ENCODE data around the gene ARL15.

Gene ARL15

DNA sequence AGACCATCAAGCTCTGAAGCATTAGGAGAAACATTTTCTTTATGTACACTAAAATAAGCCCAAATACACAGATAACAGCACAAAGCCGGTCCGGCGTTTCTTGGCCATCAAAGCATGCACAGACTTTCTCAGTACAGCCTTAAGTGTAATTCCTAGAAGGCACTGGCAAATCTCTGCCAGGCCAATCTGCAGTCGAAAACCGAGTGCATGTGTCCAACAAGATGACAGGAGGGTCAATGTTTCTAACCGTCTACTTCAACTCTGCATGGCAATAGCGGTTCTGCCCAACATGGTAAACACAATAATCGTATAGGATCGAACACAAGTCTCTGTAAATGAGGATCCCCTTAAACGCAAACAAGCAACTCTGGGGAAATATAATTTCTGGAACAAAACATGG is 1.1 kb downstream of the ARL15 start:
- Histone ChIP-seq H3K4me3 (ENCODE audit: low read length) (peak overlapping the region; percentile 92), H3K36me3 (ENCODE audit: insufficient read depth, low read length) (no peaks in the 10 kb centered on the region), H2AFZ (ENCODE audit: low read depth, low read length) (peak overlapping the region; percentile 86), H3K27me3 (ENCODE audit: insufficient read depth, low read length) (peaks cover 11% of the 10 kb centered on the region), H3K4me1 (ENCODE audit: insufficient read depth, low read length) (peaks cover 16% of the 10 kb centered on the region), H3K9me3 (ENCODE audit: low read length) (no peaks in the 10 kb centered on the region)

DNA sequence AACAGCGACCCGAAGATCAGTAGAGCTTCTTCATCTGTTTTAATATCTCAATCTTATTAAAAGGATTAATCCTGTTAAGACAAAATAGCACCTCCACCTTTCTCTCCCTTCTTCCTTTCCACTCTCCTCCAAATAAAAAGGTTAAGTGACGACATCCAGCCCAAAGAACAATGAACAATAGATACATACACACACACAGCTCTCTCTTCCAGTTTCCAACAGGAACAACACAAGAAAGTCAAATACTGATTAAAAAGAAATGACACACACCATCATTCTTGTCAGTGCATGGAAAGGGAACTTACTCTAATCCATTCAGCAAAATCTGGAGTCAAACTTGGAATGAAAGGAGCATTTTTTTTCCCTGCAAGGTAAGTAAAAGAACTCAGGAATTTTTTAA is 2.8 kb downstream of the ARL15 start:
- Histone ChIP-seq H3K4me1 (ENCODE audit: insufficient read depth, low read length) (peaks cover 16% of the 10 kb centered on the region), H3K9me3 (ENCODE audit: low read length) (no peaks in the 10 kb centered on the region), H2AFZ (ENCODE audit: low read depth, low read length) (no peak overlapping the region), H3K4me3 (ENCODE audit: low read length) (no peak overlapping the region), H3K36me3 (ENCODE audit: insufficient read depth, low read length) (no peaks in the 10 kb centered on the region), H3K27me3 (ENCODE audit: insufficient read depth, low read length) (peaks cover 3% of the 10 kb centered on the region)

DNA sequence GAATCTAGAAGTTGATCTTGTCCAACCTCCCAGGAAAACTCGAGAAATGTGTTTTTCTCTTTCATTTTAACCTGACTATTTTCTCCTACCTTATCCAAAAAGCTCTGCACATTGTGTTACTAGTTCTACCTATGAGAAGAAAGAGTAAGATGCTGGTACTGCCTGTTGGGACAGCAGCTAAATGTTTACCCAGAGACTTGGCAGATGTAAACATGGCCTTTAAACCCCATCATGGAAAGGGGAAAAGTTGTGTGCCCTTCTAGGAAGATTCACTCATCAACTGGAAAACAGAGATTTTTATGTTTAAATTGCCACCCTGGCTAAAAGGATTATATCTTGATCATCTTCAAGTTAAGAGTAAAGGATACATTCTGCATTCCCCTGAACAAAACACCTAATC is 3.5 kb downstream of the ARL15 start:
- Histone ChIP-seq H3K36me3 (ENCODE audit: insufficient read depth, low read length) (no peaks in the 10 kb centered on the region), H3K9me3 (ENCODE audit: low read length) (no peaks in the 10 kb centered on the region)

GRCh38 chr5:54305737-54306136 is 4.6 kb downstream of the ARL15 start:
- H3K9me3 ChIP-seq (ENCODE audit: low read length), result no peaks in the 10 kb centered on the region
- no peaks in the 10 kb centered on the region for H3K27me3 ChIP-seq (ENCODE audit: insufficient read depth, low read length)
- H3K36me3 ChIP-seq (ENCODE audit: insufficient read depth, low read length), result no peaks in the 10 kb centered on the region
- no peak overlapping the region for H3K4me3 ChIP-seq (ENCODE audit: low read length)
- H3K4me1 ChIP-seq (ENCODE audit: insufficient read depth, low read length), result peaks cover 8% of the 10 kb centered on the region
- no peak overlapping the region for H2AFZ ChIP-seq (ENCODE audit: low read depth, low read length)

More for the DNA sequence above, 3.5 kb downstream of the ARL15 start:
- Histone ChIP-seq H3K4me3 (ENCODE audit: low read length) (no peak overlapping the region), H3K4me1 (ENCODE audit: insufficient read depth, low read length) (peaks cover 16% of the 10 kb centered on the region), H3K27me3 (ENCODE audit: insufficient read depth, low read length) (no peaks in the 10 kb centered on the region), H2AFZ (ENCODE audit: low read depth, low read length) (no peak overlapping the region)

DNA sequence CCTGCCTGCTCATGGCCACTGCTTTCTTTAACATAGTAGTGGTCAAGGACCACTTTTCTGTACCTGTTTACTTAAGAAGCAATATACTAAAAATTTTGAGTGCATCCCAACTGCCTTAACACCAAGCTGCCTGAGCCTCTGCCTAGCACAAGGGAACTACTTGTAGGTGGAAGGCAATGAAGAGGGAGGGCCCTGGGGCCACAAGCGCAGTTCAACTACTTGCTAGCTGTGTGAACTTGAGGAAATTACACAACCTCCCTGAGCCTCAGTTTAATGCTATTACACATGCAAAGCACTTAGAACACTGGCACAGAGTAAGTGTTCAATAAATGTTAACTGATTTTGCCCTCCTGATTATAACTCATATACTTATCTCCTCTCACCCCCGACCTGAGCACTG is 6.3 kb downstream of the ARL15 start:
- H3K27me3 ChIP-seq (ENCODE audit: insufficient read depth, low read length), result no peaks in the 10 kb centered on the region
- H2AFZ ChIP-seq (ENCODE audit: low read depth, low read length), result no peak overlapping the region
- no peaks in the 10 kb centered on the region for H3K9me3 ChIP-seq (ENCODE audit: low read length)
- H3K4me3 ChIP-seq (ENCODE audit: low read length), result no peak overlapping the region
- no peaks in the 10 kb centered on the region for H3K36me3 ChIP-seq (ENCODE audit: insufficient read depth, low read length)
- peaks cover 2% of the 10 kb centered on the region for H3K4me1 ChIP-seq (ENCODE audit: insufficient read depth, low read length)

GRCh38 chr5:54302267-54302687 is 8.1 kb downstream of the ARL15 start:
- Histone ChIP-seq H3K4me3 (ENCODE audit: low read length) (no peak overlapping the region), H3K9me3 (ENCODE audit: low read length) (peaks cover 2% of the 10 kb centered on the region), H2AFZ (ENCODE audit: low read depth, low read length) (no peak overlapping the region), H3K36me3 (ENCODE audit: insufficient read depth, low read length) (no peaks in the 10 kb centered on the region), H3K4me1 (ENCODE audit: insufficient read depth, low read length) (no peaks in the 10 kb centered on the region), H3K27me3 (ENCODE audit: insufficient read depth, low read length) (no peaks in the 10 kb centered on the region)

DNA sequence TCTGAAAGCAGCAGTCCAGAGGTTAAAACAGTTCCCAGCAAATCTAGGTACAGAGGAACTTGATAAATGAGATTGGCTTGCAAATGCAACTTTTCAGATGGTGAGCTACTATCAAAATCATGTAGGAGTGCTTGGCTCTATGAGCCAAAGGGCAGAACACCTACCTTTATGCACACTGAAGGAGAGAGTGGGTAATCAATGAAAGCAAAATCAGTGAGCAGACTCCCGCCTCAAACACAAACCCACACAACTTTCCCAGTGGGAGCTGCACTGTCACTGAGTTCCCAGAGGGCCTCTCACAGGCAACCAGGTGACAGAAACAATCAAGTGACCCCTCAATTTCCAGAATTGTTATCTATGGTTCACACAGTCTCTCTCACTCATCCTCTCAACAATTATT is 8.5 kb downstream of the ARL15 start:
- Histone ChIP-seq H3K27me3 (ENCODE audit: insufficient read depth, low read length) (no peaks in the 10 kb centered on the region), H3K4me1 (ENCODE audit: insufficient read depth, low read length) (no peaks in the 10 kb centered on the region), H3K4me3 (ENCODE audit: low read length) (no peak overlapping the region), H3K9me3 (ENCODE audit: low read length) (peaks cover 2% of the 10 kb centered on the region), H2AFZ (ENCODE audit: low read depth, low read length) (no peak overlapping the region), H3K36me3 (ENCODE audit: insufficient read depth, low read length) (no peaks in the 10 kb centered on the region)

DNA sequence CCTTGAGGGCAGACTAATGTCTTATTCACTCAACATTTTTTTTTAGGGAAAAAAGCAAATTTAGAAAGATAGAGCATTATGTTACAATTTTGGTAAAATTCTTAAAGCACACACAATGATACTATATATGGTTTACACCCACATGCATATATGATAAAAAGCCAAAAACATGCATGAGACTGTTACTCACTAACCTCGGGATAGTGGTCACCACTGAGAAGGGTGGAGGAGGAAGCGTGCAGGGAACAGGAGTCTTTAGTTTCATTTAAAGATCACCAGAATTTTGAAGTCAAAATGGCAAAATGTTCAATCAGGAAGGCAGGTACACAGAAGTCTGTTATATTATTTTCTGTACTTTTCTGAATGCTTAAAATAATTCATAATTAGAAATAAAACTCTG is 9.2 kb downstream of the ARL15 start:
- H2AFZ ChIP-seq (ENCODE audit: low read depth, low read length), result no peak overlapping the region
- no peak overlapping the region for H3K4me3 ChIP-seq (ENCODE audit: low read length)
- H3K9me3 ChIP-seq (ENCODE audit: low read length), result peaks cover 2% of the 10 kb centered on the region
- no peaks in the 10 kb centered on the region for H3K4me1 ChIP-seq (ENCODE audit: insufficient read depth, low read length)
- no peaks in the 10 kb centered on the region for H3K36me3 ChIP-seq (ENCODE audit: insufficient read depth, low read length)
- H3K27me3 ChIP-seq (ENCODE audit: insufficient read depth, low read length), result no peaks in the 10 kb centered on the region

GRCh38 chr5:54298947-54299346 is 11.4 kb downstream of the ARL15 start:
- H3K4me1 ChIP-seq (ENCODE audit: insufficient read depth, low read length), result no peaks in the 10 kb centered on the region
- H3K9me3 ChIP-seq (ENCODE audit: low read length), result peaks cover 2% of the 10 kb centered on the region
- H3K4me3 ChIP-seq (ENCODE audit: low read length), result no peak overlapping the region
- no peaks in the 10 kb centered on the region for H3K27me3 ChIP-seq (ENCODE audit: insufficient read depth, low read length)
- H2AFZ ChIP-seq (ENCODE audit: low read depth, low read length), result no peak overlapping the region
- H3K36me3 ChIP-seq (ENCODE audit: insufficient read depth, low read length), result no peaks in the 10 kb centered on the region

DNA sequence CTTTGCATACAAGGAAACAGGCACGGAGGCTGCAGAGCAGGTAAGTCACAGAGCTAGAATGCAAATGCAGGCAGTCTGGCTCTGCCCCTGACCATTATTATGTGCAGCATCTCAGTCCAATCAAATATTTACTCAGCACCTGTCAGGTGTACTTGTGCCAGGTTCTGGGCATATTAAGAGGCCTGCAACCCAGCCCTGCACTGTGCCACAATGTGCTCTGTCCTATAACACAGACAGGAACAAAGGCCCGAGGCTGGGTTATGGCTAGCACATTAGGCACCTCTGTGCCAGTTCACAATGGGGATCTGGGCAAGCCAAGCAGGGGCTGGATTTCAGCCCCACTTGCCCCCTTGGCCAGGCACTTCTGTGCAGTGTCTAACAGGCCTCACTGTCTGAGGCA is 14.0 kb downstream of the ARL15 start:
- Histone ChIP-seq H3K4me3 (ENCODE audit: low read length) (no peak overlapping the region), H3K27me3 (ENCODE audit: insufficient read depth, low read length) (no peaks in the 10 kb centered on the region), H3K36me3 (ENCODE audit: insufficient read depth, low read length) (no peaks in the 10 kb centered on the region), H2AFZ (ENCODE audit: low read depth, low read length) (no peak overlapping the region), H3K4me1 (ENCODE audit: insufficient read depth, low read length) (no peaks in the 10 kb centered on the region), H3K9me3 (ENCODE audit: low read length) (peaks cover 2% of the 10 kb centered on the region)

DNA sequence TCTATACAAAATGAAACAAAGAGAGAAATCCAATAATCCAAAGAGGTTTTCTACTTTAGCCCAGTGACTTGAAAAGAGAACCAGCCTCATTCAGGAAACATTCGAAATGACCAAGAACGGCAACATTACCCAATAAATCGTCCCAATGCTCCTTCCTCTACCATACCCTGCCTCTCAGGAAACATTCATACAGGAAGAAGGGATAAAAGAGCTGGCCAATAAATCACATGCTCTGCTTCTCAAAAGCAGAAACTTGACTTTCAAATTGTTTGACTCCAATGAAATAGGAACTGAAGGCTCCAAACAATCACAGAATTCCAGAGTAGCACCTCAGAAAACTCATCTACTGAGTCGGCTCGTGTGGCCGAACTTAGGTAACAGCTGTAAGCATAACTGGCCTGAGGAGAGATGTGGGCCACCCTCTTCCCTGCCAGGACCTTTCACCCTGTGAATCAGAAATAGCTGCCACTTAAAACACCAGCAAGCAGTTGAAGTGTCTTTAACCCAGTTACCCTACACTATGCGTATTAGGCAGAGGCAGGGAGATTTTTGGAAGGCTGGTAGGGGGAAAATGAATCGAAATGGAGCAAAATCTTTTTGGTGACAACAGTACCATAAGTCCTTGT is 14.6 kb downstream of the ARL15 start:
- H3K4me3 ChIP-seq (ENCODE audit: low read length), result no peak overlapping the region
- no peak overlapping the region for H2AFZ ChIP-seq (ENCODE audit: low read depth, low read length)
- no peaks in the 10 kb centered on the region for H3K4me1 ChIP-seq (ENCODE audit: insufficient read depth, low read length)
- no peaks in the 10 kb centered on the region for H3K36me3 ChIP-seq (ENCODE audit: insufficient read depth, low read length)
- no peaks in the 10 kb centered on the region for H3K27me3 ChIP-seq (ENCODE audit: insufficient read depth, low read length)
- H3K9me3 ChIP-seq (ENCODE audit: low read length), result peaks cover 2% of the 10 kb centered on the region

DNA sequence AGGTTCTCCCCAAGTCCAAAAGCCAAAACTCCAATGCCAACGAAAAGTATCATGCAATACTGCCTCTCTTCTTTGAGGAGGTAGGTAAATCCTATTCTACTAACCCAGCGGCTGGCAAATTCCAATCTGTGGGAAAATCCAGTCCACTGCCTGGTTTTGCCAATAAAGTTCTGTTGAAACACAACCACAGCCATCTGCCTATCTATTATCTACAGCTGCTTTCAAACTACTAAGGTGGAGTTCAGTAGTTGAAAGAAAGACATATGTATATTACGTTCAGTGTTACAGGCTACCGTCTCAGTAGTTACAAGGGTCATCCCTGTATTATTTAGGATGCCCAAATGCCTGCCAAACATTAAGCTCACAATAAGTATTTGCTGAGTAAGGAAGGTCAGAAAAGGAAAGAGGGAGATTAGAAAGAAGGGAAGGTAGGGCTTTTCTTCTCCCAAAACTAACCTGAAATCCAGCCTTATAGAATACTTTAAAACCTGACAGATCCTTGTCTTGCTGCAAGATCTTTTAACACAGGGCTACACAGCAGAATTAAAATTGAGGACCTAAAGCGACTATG is 16.2 kb downstream of the ARL15 start:
- no peak overlapping the region for H2AFZ ChIP-seq (ENCODE audit: low read depth, low read length)
- no peaks in the 10 kb centered on the region for H3K36me3 ChIP-seq (ENCODE audit: insufficient read depth, low read length)
- no peak overlapping the region for H3K4me3 ChIP-seq (ENCODE audit: low read length)
- H3K4me1 ChIP-seq (ENCODE audit: insufficient read depth, low read length), result no peaks in the 10 kb centered on the region
- no peaks in the 10 kb centered on the region for H3K27me3 ChIP-seq (ENCODE audit: insufficient read depth, low read length)
- peaks cover 2% of the 10 kb centered on the region for H3K9me3 ChIP-seq (ENCODE audit: low read length)

GRCh38 chr5:54292866-54293265 is 17.5 kb downstream of the ARL15 start:
- no peak overlapping the region for H3K4me3 ChIP-seq (ENCODE audit: low read length)
- no peaks in the 10 kb centered on the region for H3K4me1 ChIP-seq (ENCODE audit: insufficient read depth, low read length)
- no peaks in the 10 kb centered on the region for H3K36me3 ChIP-seq (ENCODE audit: insufficient read depth, low read length)
- no peak overlapping the region for H2AFZ ChIP-seq (ENCODE audit: low read depth, low read length)
- no peaks in the 10 kb centered on the region for H3K9me3 ChIP-seq (ENCODE audit: low read length)
- no peaks in the 10 kb centered on the region for H3K27me3 ChIP-seq (ENCODE audit: insufficient read depth, low read length)

DNA sequence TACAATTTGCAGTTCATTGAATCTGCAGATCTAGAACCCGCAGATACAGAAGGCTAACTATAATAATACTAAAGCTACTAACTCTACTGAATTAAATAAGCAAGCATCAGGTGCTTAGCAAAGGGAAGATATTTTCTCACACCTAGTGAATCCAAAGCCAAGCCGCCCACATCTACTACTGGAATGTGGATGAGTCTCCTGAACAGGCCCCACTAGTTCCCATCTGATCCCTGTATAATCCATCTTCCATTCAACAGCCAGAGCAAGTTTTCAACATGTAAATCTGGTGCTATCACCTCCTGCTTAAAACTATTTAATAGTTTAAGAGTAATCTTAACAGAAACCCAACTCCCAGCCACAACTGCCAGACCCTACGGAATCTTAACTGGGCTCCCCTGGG is 18.9 kb downstream of the ARL15 start:
- no peak overlapping the region for H2AFZ ChIP-seq (ENCODE audit: low read depth, low read length)
- no peak overlapping the region for H3K4me3 ChIP-seq (ENCODE audit: low read length)
- H3K4me1 ChIP-seq (ENCODE audit: insufficient read depth, low read length), result no peaks in the 10 kb centered on the region
- H3K27me3 ChIP-seq (ENCODE audit: insufficient read depth, low read length), result no peaks in the 10 kb centered on the region
- no peaks in the 10 kb centered on the region for H3K36me3 ChIP-seq (ENCODE audit: insufficient read depth, low read length)
- H3K9me3 ChIP-seq (ENCODE audit: low read length), result peaks cover 3% of the 10 kb centered on the region

All from neuron (in vitro differentiated cells).